Measurements from ENCODE around the gene SLC8A1. TPM values are rescaled to one million over a fixed set of nuclear protein-coding genes. Genes with fewer than 3 reads are reported as not detected.

The SLC8A1 gene
- polyA plus RNA-seq (ENCODE audit: insufficient read length), result 7.2 TPM

DNA sequence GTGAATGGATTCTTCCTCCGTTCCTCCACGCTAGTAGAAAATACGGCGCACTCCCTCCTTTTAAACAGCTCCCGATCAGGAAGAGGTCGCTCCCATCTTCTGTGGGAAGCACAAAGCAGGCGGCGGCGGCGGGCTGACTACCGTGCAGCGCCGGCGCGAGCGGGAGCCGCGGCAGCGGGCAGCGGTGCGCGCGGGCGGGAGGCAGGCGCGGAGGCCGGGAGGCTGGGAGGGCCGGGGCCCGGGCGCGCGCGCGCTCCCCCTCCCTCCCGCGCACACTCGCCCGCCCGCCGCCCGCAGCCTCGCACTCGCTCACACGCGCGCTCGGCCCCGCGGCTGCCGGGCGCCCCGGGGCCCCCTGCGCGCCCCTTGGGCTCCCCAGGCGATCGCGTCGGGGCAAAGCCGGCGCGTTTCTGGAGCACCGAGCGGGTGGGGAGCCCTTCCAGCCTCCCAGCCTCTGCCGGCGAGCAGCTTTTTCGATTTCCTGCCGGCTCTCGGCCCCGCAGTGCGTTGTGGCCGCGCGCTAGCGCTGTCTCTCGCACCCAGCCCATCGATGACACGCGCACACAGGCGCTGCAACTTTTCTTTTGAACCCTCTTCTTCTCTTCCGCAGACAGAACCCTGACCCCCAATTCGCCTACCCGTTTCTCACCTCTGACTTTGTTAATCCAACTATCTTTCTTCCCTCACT, at the start of gene SLC8A1:
Gene SLC8A1, minus strand, starts transcription at position 173 of the 688 bp plus-strand sequence.
- peak; percentile 63 for DNase-seq

DNA sequence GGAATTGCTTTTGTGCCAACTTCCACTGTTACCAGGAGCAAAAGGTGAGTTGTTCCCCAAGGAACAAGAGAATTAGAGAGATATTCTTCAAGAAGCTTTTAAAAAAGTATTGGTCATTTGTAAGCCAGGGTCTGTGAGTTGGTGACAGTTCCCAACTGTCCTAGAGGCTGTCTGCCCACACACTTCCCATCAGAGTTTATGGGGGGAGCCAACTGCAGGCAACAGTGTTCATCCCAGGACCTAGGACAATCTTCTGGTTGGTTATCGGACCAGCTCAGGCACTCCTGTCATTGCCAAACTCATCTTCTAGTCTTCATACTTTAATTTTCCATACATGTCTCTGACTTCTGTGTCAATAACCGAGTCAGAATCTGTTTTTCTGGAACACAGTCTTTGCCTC, 47.5 kb upstream of the SLC8A1 start:
- DNase-seq, result no peak

- DNase-seq, result no peak
Measured at GRCh38 chr2:40497251-40497859, 45.5 kb upstream of the SLC8A1 start.

- DNase-seq, result no peak
Measured at GRCh38 chr2:40489678-40489960, 37.7 kb upstream of the SLC8A1 start.

- DNase-seq, result no peak
Measured at GRCh38 chr2:40488927-40489677, 37.2 kb upstream of the SLC8A1 start.

DNA sequence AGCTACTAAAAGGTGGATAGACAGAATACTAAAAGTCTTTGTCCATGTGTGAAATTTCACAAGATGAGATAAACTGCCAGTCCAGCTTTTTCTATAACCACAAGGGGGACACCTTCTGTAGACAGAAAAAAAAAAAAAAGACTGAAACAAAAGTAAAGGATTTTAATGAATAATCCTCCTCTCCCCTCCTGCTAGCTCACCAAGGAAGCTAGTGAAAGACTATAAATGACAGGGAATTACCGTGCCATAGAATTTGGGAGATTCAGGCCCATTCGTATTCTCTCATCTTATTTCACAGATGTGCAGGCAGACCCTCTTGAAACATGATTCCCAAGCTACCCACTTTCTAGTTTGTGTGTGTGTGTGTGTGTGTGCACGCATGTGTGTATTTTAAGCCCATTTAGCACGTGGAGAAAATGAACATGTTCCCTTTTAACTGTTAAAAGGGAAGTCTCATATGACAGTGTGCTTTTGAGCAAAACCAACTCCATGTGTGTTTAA, 36.3 kb upstream of the SLC8A1 start:
- DNase-seq, result peak; percentile 34

DNA sequence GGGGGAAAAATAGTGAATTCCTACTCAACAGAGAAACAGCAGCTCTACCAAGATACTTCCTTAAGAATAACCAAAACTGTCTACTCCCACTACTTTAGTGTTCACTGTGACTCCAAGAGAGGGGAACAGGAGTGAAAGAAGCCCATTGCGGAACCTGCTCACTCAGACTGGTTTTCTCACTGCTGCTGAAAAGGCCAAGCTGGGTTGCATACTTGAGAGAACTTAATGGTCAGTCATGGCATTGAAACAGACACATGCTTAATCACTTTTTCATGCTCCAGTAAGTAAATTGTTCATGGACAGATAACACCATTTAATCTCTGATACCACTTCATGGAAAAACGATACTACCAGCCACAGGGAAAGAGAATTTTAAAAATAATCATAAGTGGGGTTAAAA, 35.7 kb upstream of the SLC8A1 start:
- DNase-seq, result no peak

DNA sequence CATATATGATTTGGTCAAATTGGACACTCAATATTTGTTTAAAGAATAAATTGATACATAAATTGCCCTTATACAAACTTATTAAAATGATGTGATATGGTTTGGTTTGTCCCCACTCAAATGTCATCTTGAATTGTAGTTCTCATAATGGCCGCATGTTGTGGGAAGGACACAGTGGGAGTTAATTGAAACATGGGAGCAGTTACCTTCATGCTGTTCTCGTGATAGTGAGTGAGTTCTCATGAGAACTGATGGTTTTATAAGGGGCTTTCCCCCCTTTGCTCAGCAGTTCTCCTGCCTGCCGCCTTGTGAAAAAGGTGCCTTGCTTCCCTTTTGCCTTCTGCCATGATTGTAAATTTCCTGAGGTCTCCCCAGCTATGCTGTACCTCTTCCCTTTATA, 34.0 kb upstream of the SLC8A1 start:
- DNase-seq, result no peak

GRCh38 chr2:40485318-40485717, 33.4 kb upstream of the SLC8A1 start:
- no peak for DNase-seq

DNA sequence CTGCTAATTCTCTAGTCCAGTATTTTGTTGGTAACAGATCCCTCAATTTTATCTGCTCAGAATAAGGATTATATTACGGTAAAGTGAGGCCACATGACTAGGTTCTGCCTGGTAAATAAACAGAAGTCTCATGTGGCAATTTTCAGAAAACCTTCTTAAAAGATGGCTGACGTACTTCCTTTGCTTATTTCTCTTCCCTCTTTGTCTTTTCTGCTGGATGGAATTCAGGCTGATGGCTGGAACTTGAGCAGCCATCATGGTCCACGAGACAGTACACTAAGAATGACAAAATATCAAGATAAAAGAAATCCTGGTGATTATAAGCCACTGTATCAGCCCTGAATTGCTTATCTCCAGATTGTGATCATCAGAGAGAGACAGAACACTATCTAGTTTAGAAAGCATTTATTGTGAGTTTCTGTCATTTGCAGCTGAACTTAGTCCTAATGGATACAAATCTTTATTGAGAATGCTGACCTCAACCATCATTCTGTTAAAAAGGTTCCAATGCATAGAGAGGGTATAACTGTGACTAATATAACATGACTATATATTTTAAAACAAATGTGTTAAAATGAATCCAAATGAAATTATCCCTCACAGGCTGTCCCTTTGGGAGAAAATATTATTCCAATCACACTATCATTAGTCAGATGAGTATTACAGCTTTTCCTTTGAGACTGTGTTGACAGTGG, 31.8 kb upstream of the SLC8A1 start:
- no peak for DNase-seq

DNA sequence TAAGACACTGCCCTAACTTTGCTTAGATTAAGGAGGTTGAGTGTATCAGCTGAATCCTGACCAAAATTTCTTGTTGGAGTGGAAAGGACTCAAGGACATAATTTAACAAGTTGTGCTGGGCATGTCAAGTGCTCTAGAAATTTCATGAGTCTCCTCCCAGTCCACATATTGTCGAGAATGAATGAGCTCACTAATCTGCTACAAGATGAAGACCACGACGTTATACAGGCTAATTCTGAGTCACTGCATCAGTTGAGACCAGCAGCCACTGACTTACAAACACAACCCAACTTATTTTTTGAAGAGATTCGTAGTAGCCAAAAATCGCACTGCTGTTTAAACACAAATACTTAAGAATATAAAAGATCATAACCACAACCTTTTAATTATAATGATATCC, 28.7 kb upstream of the SLC8A1 start:
- no peak for DNase-seq

DNA sequence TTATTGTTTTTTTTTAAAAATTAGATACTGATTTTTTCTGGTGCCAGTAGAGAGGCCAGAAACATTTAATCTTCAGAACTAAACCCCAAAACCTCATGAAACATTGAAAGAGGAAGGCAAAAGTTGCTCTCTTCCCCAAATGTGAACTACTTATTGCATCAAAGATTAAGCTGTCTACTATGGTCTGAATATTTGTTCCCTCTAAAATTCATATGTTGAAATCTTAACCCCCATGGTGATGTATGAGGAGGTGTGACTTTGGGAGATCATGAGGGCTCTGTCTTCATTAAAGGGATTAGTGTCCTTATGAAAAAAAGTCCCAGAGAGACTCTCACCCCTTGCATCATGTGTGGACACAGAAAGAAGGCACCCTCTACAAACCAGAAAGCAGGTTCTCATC, 28.2 kb upstream of the SLC8A1 start:
- no peak for DNase-seq

GRCh38 chr2:40477361-40477760, 25.5 kb upstream of the SLC8A1 start:
- DNase-seq, result no peak

DNA sequence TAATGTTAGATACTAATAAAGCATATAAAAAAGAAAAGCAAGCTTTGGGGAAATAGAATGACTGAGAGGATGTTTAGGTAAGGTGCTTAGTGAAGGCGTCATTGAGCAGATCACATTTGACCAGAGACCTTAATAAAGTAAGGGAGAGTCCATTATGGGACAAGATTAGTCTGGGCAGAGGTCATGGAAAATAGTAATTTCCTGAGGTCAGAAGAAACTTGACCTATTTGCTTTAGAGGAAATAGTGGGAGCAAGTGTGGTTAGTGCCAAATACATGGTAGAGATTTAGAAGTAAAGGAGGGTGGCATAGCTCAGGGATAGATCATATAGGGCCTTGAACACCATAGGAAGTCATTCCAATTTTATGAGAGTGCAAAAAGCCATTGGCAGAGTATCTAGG, 24.5 kb upstream of the SLC8A1 start:
- DNase-seq, result no peak

- DNase-seq, result no peak
Measured at GRCh38 chr2:40474306-40474705, 22.4 kb upstream of the SLC8A1 start.

DNA sequence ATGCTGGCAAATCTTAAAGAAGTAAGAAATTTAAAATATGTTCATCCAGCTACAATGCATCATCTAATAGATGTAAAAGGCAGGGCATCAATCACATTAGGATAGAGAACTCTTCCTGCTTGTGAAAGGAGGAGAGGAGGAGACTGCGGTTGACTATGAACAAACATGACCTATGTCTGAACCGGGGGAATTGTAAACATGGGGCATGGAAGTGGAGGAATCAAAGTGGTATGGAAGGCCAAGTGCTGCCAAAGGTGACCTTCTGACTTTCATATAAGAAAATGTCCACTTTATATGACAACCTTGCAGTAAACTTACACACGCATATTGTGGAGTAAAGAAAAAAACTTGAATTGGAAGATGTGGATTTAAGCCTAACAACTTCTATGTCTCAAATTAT, 20.0 kb upstream of the SLC8A1 start:
- no peak for DNase-seq

DNA sequence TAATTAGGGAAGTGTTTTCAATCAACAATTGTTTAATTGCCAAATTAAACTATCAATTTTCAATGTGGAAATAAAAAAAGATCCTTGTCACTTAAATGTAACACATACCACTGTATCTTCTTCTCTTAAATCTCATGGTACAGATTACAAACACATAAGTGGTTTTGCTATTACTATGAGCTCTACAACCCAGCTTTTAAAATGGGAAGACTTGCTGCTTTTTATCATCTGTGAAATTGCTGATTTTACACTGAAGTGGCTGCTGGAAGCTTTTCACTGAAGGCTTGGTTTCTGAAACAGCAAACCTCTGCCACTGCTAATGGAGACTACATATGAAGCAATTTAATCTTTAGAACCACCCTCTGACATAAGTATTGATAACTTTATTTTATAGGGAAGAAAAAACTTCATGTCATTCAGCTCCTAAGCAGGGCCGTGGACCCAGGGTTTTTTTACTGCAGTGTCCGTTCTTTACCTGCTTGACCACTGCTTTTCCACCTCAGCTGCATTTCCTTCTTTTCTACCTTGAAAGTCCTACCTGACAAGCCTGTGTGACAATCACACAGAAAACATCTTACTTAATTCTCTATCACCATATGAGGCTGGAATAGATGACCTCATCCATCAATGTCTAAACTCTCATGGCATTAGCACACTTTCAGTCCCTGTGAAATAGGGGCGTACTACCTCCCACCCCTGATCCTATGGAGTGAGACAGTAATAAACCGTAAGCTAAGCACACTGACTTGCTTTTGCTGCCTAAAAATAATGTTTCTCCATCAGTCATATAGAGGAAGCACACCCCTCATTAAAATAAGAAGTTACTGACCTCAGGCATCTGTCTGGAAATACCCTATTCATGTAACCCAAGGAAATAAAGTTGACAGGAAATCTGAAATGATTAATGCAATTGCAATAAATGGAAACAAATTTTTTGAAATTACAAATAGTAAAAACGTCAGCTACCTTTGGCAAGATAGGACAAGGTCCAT, 19.2 kb upstream of the SLC8A1 start:
- no peak for DNase-seq

DNA sequence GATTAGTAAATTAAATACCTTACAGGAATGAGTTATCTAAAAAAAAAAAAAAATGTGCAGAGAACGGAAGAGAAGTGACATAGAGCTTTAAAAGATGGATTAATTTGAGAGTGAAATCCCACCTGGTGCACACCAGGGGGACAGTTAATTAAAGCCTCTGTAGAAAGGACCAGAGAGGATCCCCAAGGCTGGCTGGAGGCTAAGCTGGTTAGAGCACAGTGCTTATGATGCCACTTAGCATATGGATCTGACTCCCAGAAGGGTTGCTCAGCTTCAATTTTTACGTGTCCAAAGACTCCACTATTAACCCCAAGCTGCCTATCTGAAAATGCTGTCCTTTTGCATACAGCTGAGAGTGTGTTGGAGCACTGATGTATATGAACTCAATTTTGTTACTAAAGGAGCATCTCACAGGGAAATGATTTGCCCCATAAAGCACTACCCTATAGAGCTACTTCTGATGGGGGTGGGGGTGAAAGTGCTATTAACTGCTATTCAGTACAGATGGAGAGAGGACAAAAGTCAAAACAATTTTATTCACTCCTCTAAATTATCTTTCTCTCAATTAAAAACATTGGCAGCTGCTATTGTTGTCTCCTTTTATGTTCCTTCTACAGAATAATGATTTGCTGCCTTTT, 15.2 kb upstream of the SLC8A1 start:
- no peak for DNase-seq

GRCh38 chr2:40466332-40466906, 14.5 kb upstream of the SLC8A1 start:
- no peak for DNase-seq

DNA sequence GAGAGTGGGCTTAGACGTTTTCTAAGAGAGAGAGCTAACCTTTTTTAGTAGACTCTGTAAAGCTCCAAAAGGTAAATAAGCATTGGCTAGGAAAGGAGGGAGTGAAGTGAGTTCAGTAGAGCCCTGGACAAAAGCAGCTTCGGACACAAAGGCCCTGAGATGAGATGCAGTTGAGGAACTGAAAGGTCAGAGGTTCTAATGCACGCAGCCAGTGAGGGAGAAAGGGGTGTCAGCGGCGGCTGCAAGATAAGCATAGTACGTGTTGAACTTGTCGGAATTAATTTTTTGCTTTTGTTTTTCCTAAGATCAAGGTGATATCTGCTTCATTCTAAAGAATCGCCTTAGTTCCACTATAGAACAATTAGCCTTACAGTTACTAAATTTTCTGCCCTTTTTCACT, 11.2 kb upstream of the SLC8A1 start:
- no peak for DNase-seq

- no peak for DNase-seq
Measured at GRCh38 chr2:40458271-40458794, 6.4 kb upstream of the SLC8A1 start.
